ENCODE results near the gene RUNDC3A.
A peak's percentile ranks its signal among the peaks of the same experiment; 100 is the strongest.
"Not testable (repeated sequence)": the region's sequence is repeated elsewhere in the genome, so short reads cannot be mapped to it uniquely, and the experiment has no call there.

RUNDC3A gene

GRCh38 chr17:44320066-44320465, 11.7 kb downstream of the RUNDC3A start:
- Mint-ChIP-seq H3K36me3 (ENCODE audit: low read depth) (peaks cover 11% of the 10 kb centered on the region), H3K27me3 (ENCODE audit: low read depth) (peaks cover 23% of the 10 kb centered on the region), H3K27ac (no peak overlapping the region), H3K4me3 (no peak overlapping the region), H3K9me3 (no peaks in the 10 kb centered on the region), H3K4me1 (ENCODE audit: low read depth) (peaks cover 11% of the 10 kb centered on the region)
- DNase-seq (ENCODE audit: low spot score) = no peak

GRCh38 chr17:44321246-44322120, 13.1 kb downstream of the RUNDC3A start:
- Mint-ChIP-seq H3K4me1 (ENCODE audit: low read depth) (peaks cover 8% of the 10 kb centered on the region), H3K9me3 (no peaks in the 10 kb centered on the region), H3K27me3 (ENCODE audit: low read depth) (peaks cover 11% of the 10 kb centered on the region), H3K36me3 (ENCODE audit: low read depth) (peaks cover 11% of the 10 kb centered on the region), H3K27ac (no peak overlapping the region), H3K4me3 (no peak overlapping the region)
- no peak for DNase-seq (ENCODE audit: low spot score)

DNA sequence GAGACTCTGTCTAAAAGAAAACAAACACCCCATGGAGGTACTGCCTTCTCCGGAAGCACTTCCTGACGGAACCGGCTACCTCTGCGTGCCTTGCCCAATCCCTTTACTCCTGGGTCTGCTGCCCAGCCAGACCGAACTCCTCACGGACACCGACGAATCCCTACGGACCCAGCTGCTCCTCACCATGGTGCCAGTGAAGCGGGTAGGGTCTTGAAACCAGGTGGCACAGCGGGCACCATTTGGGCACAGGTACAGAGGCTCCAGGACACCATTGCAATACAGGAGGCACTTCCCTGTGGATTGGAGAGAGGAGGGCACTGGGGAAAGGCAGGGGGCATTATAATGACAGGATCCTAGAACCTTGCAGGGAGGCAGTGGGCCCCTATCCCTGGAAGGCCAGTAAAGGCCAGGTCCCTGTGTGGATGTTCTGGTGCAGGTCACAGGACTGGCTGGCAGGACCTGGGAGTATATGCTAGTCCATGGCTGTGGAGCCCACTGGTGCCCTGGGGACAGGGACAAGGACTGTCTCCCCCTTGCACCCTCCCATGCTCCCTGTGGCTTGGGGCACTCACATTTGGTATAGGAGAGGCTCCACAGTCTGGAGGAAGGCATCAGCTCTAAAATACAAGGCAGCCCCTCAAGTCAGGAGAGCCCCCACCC, 14.0 kb downstream of the RUNDC3A start:
- no peak overlapping the region for H3K27ac Mint-ChIP-seq
- peaks cover 3% of the 10 kb centered on the region for H3K27me3 Mint-ChIP-seq (ENCODE audit: low read depth)

DNA sequence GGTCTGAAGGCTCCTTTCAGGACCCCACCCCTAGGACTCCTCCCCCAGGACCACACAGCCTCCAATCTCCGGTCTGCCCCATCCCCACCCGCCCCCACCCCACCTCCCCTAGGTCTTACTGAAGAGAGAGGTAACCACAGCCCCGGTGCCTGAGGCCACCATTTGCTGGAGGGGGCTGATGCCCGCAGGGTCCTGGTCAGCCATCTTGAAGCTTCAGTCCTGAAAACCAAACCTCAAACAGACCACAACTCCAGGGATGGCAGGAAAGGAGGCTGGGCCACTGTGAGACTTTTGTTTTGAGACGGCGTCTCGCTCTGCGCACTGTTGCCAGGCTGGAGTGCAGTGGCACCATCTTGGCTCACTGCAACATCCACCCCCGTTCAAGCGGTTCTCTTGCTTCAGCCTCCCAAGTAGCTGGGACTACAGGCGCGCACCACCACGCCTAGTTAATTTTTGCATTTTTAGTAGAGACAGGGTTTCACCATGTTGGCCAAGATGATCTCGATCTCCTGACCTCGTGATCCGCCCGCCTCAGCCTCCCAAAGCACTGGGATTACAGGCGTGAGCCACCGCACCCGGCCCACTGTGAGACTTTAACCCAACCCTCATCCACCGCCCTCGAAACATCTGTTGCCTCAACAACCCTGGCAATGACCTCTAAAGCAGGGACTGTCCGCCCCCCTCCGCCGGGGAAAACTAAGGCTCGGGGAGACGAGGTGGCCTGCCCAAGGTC, 15.1 kb downstream of the RUNDC3A start:
- DNase-seq (ENCODE audit: low spot score) = no peak
- Mint-ChIP-seq H3K4me3 (peak overlapping the region; percentile 86), H3K9me3 (no peaks in the 10 kb centered on the region), H3K27ac (peak overlapping the region; percentile 49), H3K36me3 (ENCODE audit: low read depth) (peaks cover 11% of the 10 kb centered on the region), H3K4me1 (ENCODE audit: low read depth) (peaks cover 12% of the 10 kb centered on the region), H3K27me3 (ENCODE audit: low read depth) (no peaks in the 10 kb centered on the region)

More for the DNA sequence above, 14.0 kb downstream of the RUNDC3A start:
- Mint-ChIP-seq H3K36me3 (ENCODE audit: low read depth) (peaks cover 11% of the 10 kb centered on the region), H3K4me1 (ENCODE audit: low read depth) (peaks cover 12% of the 10 kb centered on the region), H3K9me3 (no peaks in the 10 kb centered on the region), H3K4me3 (peak overlapping the region; percentile 38)
- no peak for DNase-seq (ENCODE audit: low spot score)

GRCh38 chr17:44324092-44324570, 15.7 kb downstream of the RUNDC3A start:
- Mint-ChIP-seq H3K27ac (peak overlapping the region; percentile 52), H3K9me3 (no peaks in the 10 kb centered on the region), H3K4me1 (ENCODE audit: low read depth) (peaks cover 12% of the 10 kb centered on the region), H3K36me3 (ENCODE audit: low read depth) (peaks cover 11% of the 10 kb centered on the region), H3K4me3 (peak overlapping the region; percentile 86), H3K27me3 (ENCODE audit: low read depth) (no peaks in the 10 kb centered on the region)
- no peak for DNase-seq (ENCODE audit: low spot score)

GRCh38 chr17:44324571-44325275, 16.3 kb downstream of the RUNDC3A start, which contains the start of gene SLC25A39:
Gene SLC25A39, minus strand, starts transcription at chr17:44324823. Its CDS starts 1,261 bp downstream, at chr17:44323562.
- Mint-ChIP-seq H3K9me3 (no peaks in the 10 kb centered on the region), H3K4me1 (ENCODE audit: low read depth) (peaks cover 12% of the 10 kb centered on the region), H3K36me3 (ENCODE audit: low read depth) (peaks cover 5% of the 10 kb centered on the region), H3K27ac (peak within 1 kb of the TSS; percentile 93), H3K4me3 (peak within 1 kb of the TSS; percentile 87), H3K27me3 (ENCODE audit: low read depth) (no peaks in the 10 kb centered on the region)
- peak; percentile 97 for DNase-seq (ENCODE audit: low spot score)

GRCh38 chr17:44326861-44327444, 18.6 kb downstream of the RUNDC3A start:
- Mint-ChIP-seq H3K4me3 (peak overlapping the region; percentile 75), H3K9me3 (no peaks in the 10 kb centered on the region), H3K4me1 (ENCODE audit: low read depth) (peaks cover 18% of the 10 kb centered on the region), H3K27me3 (ENCODE audit: low read depth) (no peaks in the 10 kb centered on the region), H3K27ac (peak overlapping the region; percentile 86), H3K36me3 (ENCODE audit: low read depth) (peaks cover 2% of the 10 kb centered on the region)
- DNase-seq (ENCODE audit: low spot score) = peak; percentile 92

GRCh38 chr17:44327715-44328449, 19.5 kb downstream of the RUNDC3A start:
- no peaks in the 10 kb centered on the region for H3K9me3 Mint-ChIP-seq
- H3K4me1 Mint-ChIP-seq (ENCODE audit: low read depth) = peaks cover 18% of the 10 kb centered on the region
- no peak overlapping the region for H3K27ac Mint-ChIP-seq
- no peaks in the 10 kb centered on the region for H3K36me3 Mint-ChIP-seq (ENCODE audit: low read depth)
- H3K4me3 Mint-ChIP-seq = peak overlapping the region; percentile 46
- no peak for DNase-seq (ENCODE audit: low spot score)
- H3K27me3 Mint-ChIP-seq (ENCODE audit: low read depth) = no peaks in the 10 kb centered on the region

DNA sequence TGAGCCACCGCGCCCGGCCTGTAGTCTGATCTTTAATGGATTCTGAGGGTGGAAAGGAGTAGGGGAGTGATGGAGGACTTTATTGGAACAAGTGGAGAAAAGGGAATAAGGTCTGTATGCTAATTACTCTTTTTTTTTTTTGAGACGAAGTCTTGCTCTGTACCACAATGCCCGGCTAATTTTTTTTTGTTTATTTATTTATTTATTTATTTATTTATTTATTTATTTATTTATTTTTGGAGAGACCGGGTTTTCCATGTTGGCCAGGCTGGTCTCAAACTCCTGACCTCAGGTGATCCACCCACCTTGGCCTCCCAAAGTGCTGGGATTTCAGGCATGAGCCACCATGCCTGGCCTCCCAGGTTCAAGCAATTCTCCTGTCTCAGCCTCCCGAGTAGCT, 21.1 kb downstream of the RUNDC3A start:
- H3K27ac Mint-ChIP-seq; H3K36me3 Mint-ChIP-seq (ENCODE audit: low read depth); DNase-seq (ENCODE audit: low spot score); H3K4me3 Mint-ChIP-seq; H3K9me3 Mint-ChIP-seq; H3K27me3 Mint-ChIP-seq (ENCODE audit: low read depth): not testable (repeated sequence)
- H3K4me1 Mint-ChIP-seq (ENCODE audit: low read depth) = peaks cover 16% of the 10 kb centered on the region

GRCh38 chr17:44330263-44330662, 21.9 kb downstream of the RUNDC3A start:
- not testable (repeated sequence) for DNase-seq (ENCODE audit: low spot score); H3K27ac Mint-ChIP-seq; H3K4me3 Mint-ChIP-seq; H3K27me3 Mint-ChIP-seq (ENCODE audit: low read depth); H3K36me3 Mint-ChIP-seq (ENCODE audit: low read depth); H3K9me3 Mint-ChIP-seq
- peaks cover 14% of the 10 kb centered on the region for H3K4me1 Mint-ChIP-seq (ENCODE audit: low read depth)

DNA sequence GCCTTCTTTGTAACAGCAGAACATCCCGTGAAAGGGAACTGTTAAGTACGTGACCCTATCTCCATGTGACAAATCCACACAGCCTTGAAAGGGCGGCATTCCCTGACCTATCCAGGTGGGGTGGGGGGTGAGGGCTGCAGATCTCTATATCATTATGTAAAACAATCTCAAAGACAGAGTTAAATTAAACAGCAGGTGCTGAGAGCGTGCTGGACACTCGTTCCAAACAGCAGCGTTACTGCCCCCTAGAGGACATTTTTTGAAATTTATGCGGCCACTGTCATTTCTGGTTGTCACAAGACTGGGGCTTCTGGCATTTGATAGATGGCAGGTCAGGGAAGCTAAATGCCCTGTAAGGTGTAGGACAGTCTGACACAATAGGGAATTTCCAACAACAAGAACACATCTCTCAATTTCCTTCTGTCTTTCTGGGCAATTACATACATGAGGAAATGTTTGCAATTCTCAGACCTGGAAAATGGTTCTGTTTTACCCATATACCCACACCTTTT, 22.9 kb downstream of the RUNDC3A start:
- H3K9me3 Mint-ChIP-seq = no peaks in the 10 kb centered on the region

GRCh38 chr17:44333371-44333770, 25.0 kb downstream of the RUNDC3A start:
- Mint-ChIP-seq H3K9me3 (no peaks in the 10 kb centered on the region), H3K27me3 (ENCODE audit: low read depth) (no peaks in the 10 kb centered on the region), H3K4me1 (ENCODE audit: low read depth) (peaks cover 6% of the 10 kb centered on the region), H3K4me3 (no peak overlapping the region), H3K36me3 (ENCODE audit: low read depth) (no peaks in the 10 kb centered on the region), H3K27ac (no peak overlapping the region)
- no peak for DNase-seq (ENCODE audit: low spot score)

More for the DNA sequence above, 22.9 kb downstream of the RUNDC3A start:
- Mint-ChIP-seq H3K36me3 (ENCODE audit: low read depth) (no peaks in the 10 kb centered on the region), H3K4me1 (ENCODE audit: low read depth) (peaks cover 10% of the 10 kb centered on the region), H3K4me3 (no peak overlapping the region), H3K27ac (peak overlapping the region; percentile 17), H3K27me3 (ENCODE audit: low read depth) (no peaks in the 10 kb centered on the region)
- peak; percentile 65 for DNase-seq (ENCODE audit: low spot score)

Data from T-helper 2 cell treated with Interferon-gamma antibody and Interleukin-4, amounts not matched to agents 5 μg/mL and 100 μg/mL, for 36 hours (primary cell).